Spinal cord (tissue), 10 donors: ENCODE measurements around the gene GPR162. TPM values are rescaled to one million over a fixed set of nuclear protein-coding genes. Genes with fewer than 3 reads are reported as not detected.

ENCODE experiments used
- DNase-seq, 6 donors: peaks; one replicate each; pipeline versions ENCODE4 v3.0.0 to v3.0.0-alpha.2; 2013 to 2015; ENCODE audit warnings: low spot score in 6 of 6, low read depth in 4 of 6
- H3K27ac ChIP-seq: one replicate; pipeline ENCODE4 v1.5.1; 2013; ENCODE audit warnings: low read depth, low read length, control low read depth
- H3K27me3 ChIP-seq: one replicate; pipeline ENCODE4 v1.6.1; 2013; ENCODE audit warnings: low read length; ENCODE audit not compliant: control insufficient read depth, insufficient read depth
- H3K36me3 ChIP-seq: one replicate; pipeline ENCODE4 v1.6.1; 2013; ENCODE audit warnings: low read length; ENCODE audit not compliant: control insufficient read depth, insufficient read depth
- H3K4me1 ChIP-seq: one replicate; pipeline ENCODE4 v1.6.1; 2013; ENCODE audit warnings: low read length; ENCODE audit not compliant: control insufficient read depth, insufficient read depth
- H3K4me3 ChIP-seq: one replicate; pipeline ENCODE4 v1.5.1; 2013; ENCODE audit warnings: low read depth, low read length, control low read depth
- H3K9me3 ChIP-seq: one replicate; pipeline ENCODE4 v1.6.1; 2013; ENCODE audit warnings: low read length; ENCODE audit not compliant: control insufficient read depth, insufficient read depth
- WGBS: methylation state at CpG from one replicate; pipeline ENCODE4 v1.1.5; 2013; ENCODE audit warnings: missing lambda C conversion rate; ENCODE audit not compliant: insufficient coverage; 5-methylcytosine and 5-hydroxymethylcytosine counted together
- polyA plus RNA-seq, 2 donors: library from polyadenylated mRNA; unstranded; fragments of 120-200 nt; gene quantifications; one replicate each; pipeline ENCODE4 v1.2.1, GENCODE V29; 2013; ENCODE audit not compliant: insufficient read length in 2 of 2
- total RNA-seq, 2 donors: library from RNA; depleted of rRNA in 1 of 2; stranded (reverse); fragments of 120-200 nt in 1 of 2; fragments of >200 nt in 1 of 2; gene quantifications; one replicate each; pipeline versions ENCODE4 v1.2.3 to v1.2.4, GENCODE V29; 2013 to 2014
- donor health status: healthy.

Gene GPR162
- total and polyA plus RNA-seq, 4 donors, result 43.4 to 128 (median 83.5) TPM

DNA sequence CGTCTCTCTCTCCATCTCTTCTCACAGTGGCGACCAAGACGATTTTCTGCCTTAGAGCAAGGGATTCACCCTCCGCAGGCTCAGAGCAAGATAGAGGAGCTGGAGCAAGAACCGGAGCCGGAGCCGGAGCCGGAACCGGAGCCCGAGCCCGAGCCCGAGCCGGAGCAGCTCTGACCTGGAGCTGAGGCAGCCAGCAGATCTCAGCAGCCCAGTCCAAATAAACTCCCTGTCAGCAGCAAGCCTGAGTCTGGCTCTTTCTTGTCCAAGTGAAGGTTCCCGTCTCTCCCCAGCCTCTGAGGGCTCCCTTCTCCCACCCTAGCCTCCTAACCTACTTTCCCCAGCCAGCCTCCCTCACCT lies 43.4 kb upstream of the GPR162 start:
- Histone ChIP-seq H3K9me3 (no peaks in the 10 kb centered on the region), H3K4me1 (peaks cover 33% of the 10 kb centered on the region), H3K27me3 (no peaks in the 10 kb centered on the region), H3K4me3 (peak overlapping the region; percentile 46), H3K36me3 (peaks cover 20% of the 10 kb centered on the region), H3K27ac (peak overlapping the region; percentile 70)
- peak in 2 of 6 donors; percentile 51 to 54 for DNase-seq
- WGBS, result 17% methylated on average over 14 of the region's 14 CpGs

DNA sequence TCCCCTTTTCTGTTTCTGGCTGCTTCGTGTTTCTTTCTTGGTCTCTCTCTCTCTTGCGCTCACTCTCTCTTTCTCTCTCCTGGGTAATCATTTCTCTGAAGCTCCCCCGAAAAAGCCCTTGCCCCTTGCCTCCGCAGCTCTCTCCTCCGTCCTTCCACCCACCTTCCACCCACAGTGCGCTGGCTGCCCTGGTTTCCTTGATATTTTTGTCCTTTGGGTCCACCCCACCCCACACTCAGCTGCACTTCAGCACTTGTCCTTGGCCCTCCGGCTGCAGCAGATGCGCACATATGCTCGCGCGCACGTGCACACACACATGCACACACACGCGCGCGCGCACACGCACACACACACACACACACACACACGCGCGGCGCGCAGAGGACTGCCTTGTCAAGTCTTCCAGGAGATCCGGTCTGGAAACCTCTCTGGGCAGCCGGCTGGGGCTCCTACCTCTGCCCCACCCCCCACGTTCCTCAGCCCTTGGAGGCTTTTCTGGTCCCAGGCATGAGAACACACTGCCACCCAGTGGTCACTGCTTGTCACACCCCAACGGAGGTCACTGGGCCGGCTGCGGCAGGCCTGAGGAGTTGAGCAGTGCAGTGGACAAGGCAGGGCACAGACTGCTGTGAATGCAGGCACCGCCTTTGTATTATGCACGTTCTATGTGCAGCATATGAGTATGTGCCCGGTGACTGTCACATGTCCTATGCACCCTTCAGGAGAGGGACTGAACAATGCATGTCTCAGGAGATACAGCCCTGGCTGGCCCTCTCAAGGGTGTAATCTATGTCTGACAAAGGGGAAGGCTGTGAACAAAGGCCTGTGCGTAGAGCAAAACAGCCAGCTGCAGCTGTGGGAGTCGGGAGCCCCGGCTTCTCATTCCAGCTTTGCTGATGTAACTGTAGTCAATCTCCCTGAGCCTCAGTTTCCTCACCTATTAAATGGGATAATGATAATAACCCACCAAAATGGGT lies 42.8 kb upstream of the GPR162 start:
- Histone ChIP-seq H3K4me1 (peaks cover 31% of the 10 kb centered on the region), H3K4me3 (peak overlapping the region; percentile 46), H3K36me3 (peaks cover 19% of the 10 kb centered on the region), H3K27me3 (no peaks in the 10 kb centered on the region), H3K9me3 (no peaks in the 10 kb centered on the region), H3K27ac (peak overlapping the region; percentile 70)
- 1% methylated on average over 33 of the region's 35 CpGs for WGBS
- peak in 5 of 6 donors; percentile 82 to 98 (median 90) for DNase-seq

- Histone ChIP-seq H3K36me3 (peaks cover 10% of the 10 kb centered on the region), H3K4me1 (peaks cover 26% of the 10 kb centered on the region), H3K27me3 (no peaks in the 10 kb centered on the region), H3K4me3 (no peak overlapping the region), H3K27ac (no peak overlapping the region), H3K9me3 (no peaks in the 10 kb centered on the region)
- WGBS, result 50% methylated on average over 2 of the region's 6 CpGs
- DNase-seq, result no peak
Measured at GRCh38 chr12:6779708-6780432, 41.8 kb upstream of the GPR162 start.

DNA sequence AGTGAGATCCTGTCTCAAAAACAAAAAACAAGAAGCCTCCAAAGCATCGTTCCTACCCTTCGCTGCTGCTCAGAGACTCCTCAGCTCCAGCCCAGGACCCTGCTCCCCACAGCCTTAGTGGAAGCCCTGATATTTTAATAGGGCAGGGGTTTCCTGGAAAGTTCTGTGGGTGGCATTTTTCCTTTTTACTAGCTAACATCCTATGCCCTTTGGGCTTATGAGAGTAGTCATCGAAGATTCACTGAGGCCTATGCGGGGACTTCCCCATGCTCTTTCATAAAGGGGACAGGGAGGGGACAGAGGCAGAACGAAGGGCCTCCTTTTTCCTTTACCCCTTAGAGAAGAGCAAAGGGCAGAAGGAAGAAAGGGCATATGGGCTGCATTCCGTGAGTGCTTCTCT lies 41.0 kb upstream of the GPR162 start:
- H3K4me1 ChIP-seq, result peaks cover 26% of the 10 kb centered on the region

GRCh38 chr12:6782119-6782518 lies 39.5 kb upstream of the GPR162 start:
- 72% methylated on average over 2 of the region's 6 CpGs for WGBS
- Histone ChIP-seq H3K9me3 (no peaks in the 10 kb centered on the region), H3K36me3 (peaks cover 2% of the 10 kb centered on the region), H3K4me3 (no peak overlapping the region), H3K27me3 (no peaks in the 10 kb centered on the region), H3K27ac (no peak overlapping the region), H3K4me1 (peaks cover 26% of the 10 kb centered on the region)
- DNase-seq, result no peak

More for the DNA sequence above, 41.0 kb upstream of the GPR162 start:
- Histone ChIP-seq H3K27me3 (no peaks in the 10 kb centered on the region), H3K27ac (no peak overlapping the region), H3K36me3 (peaks cover 3% of the 10 kb centered on the region), H3K9me3 (no peaks in the 10 kb centered on the region), H3K4me3 (no peak overlapping the region)
- DNase-seq, result no peak
- WGBS, result no CpG with 5 or more reads among the region's 6 CpGs

- Histone ChIP-seq H3K9me3 (no peaks in the 10 kb centered on the region), H3K27me3 (no peaks in the 10 kb centered on the region), H3K36me3 (no peaks in the 10 kb centered on the region), H3K4me1 (peaks cover 18% of the 10 kb centered on the region), H3K4me3 (no peak overlapping the region), H3K27ac (no peak overlapping the region)
- DNase-seq, result no peak
- 50% methylated on average over 6 of the region's 10 CpGs for WGBS
Measured at GRCh38 chr12:6782850-6783566, 38.6 kb upstream of the GPR162 start.

- H3K36me3 ChIP-seq, result no peaks in the 10 kb centered on the region
- 76% methylated on average over 7 of the region's 9 CpGs for WGBS
- no peak overlapping the region for H3K27ac ChIP-seq
- no peak overlapping the region for H3K4me3 ChIP-seq
- H3K9me3 ChIP-seq, result no peaks in the 10 kb centered on the region
- H3K4me1 ChIP-seq, result peaks cover 10% of the 10 kb centered on the region
- H3K27me3 ChIP-seq, result no peaks in the 10 kb centered on the region
- DNase-seq, result no peak
Measured at GRCh38 chr12:6783828-6784227, 37.8 kb upstream of the GPR162 start.

DNA sequence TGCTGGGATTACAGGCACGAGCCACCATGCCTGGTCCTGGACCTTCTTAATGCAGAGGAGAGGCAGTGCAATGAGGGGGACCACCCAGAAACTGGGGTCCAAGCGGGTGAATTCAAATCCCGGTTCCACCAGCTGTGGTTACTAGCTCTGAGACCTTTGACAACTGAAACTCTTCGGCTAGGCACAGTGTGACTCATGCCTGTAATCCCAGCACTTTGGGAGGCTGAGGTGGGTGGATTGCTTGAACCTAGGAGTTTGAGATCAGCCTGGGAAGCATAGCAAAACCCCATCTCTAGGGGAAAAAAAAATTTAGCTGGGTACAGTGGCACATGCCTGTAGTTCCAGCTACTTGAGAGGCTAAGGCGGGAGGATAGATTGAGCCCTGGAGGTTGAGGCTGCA lies 37.3 kb upstream of the GPR162 start:
- Histone ChIP-seq H3K27me3 (no peaks in the 10 kb centered on the region), H3K27ac (no peak overlapping the region), H3K36me3 (no peaks in the 10 kb centered on the region), H3K4me1 (peaks cover 5% of the 10 kb centered on the region), H3K9me3 (no peaks in the 10 kb centered on the region), H3K4me3 (no peak overlapping the region)
- 85% methylated on average over 5 of the region's 5 CpGs for WGBS
- no peak for DNase-seq

DNA sequence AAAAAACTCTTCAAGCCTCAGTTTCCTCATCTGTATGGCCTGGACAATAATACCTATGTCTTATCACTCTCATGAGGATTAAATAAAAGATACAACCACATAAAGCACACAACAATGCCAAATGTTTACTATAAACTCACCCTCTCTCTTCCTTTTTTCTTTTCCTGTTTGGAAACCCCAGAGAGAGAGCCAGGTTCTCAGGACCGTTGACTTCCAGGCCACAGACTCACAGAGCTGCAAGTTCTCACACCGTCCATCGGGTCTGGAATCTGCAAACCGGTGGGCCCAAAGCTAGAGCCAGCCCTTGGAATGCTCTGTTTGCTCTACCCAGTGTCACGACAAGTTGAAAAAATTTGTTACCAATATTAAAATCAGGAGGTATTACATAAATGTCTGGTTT lies 36.9 kb upstream of the GPR162 start:
- H3K4me1 ChIP-seq, result peaks cover under 1% of the 10 kb centered on the region
- no peaks in the 10 kb centered on the region for H3K36me3 ChIP-seq
- 77% methylated on average over 4 of the region's 5 CpGs for WGBS
- H3K4me3 ChIP-seq, result no peak overlapping the region
- no peak overlapping the region for H3K27ac ChIP-seq
- no peaks in the 10 kb centered on the region for H3K27me3 ChIP-seq
- DNase-seq, result no peak
- H3K9me3 ChIP-seq, result no peaks in the 10 kb centered on the region
